Right forelimb (tissue), 1 donor: ENCODE data around the gene UBE2U.
A peak's percentile ranks its signal among the peaks of the same experiment; 100 is the strongest.
"Not testable (repeated sequence)": the region's sequence is repeated elsewhere in the genome, so short reads cannot be mapped to it uniquely, and the experiment has no call there.

Experiments used
- DNase-seq: peaks from one replicate; pipeline ENCODE4 v3.0.0-alpha.2; 2018

Gene UBE2U

DNA sequence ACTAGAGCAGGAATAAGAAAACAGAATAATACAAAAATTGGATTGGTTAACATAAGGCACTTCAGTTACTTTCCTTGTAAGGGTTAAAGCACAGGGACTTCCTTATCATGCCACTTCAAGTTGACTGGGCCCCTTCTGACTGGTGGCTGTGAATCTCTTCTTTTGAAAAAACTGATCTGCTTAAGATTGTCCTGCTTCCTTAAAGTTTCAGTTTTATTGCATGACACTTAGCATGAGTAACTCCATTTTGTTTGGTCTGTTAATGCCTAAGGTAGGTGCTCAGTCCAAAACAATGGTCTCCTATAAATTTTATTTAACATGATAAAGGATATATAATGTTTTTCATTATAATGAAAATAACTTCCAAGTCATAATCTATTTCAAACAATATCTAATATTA lies 37.6 kb downstream of the UBE2U start:
- DNase-seq, result no peak

DNA sequence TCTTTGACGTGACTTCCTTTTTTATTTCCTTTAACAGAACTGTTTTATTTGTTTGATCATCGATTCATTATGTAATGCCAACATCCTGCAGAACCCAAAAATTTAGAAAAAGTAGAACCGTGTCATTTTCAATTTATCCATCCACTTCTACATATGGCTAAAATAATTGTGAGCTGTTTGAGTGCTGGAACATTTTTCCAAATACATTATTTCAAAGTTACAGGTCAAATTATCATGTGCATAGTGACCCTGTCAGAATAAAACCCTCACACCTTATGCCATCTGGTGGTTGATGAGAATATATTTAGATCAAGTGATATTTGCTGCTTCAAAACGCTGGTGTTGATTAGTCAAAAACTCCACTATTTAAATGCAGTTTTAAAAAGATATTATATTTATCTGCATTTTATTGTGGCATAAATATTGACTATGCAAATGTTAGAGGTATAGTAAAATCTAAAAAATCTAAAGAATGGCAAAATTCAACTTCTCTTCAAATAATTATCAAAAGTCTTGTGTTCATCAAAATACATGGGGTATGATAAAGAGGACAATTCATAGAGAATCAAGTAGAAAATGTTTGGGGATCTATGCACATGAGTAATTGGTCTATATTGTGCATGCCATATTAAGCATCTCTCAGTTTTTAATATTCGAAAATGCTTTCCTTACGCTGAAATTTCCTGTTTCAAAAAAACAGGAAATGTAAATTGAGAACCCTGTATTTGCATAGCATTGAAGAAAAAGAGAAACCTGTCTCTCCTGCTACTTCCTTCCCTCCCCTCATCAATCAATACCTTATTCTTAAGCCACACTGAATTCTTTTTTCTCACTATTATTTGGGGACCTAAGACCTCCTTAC lies 39.7 kb downstream of the UBE2U start:
- DNase-seq, result no peak

DNA sequence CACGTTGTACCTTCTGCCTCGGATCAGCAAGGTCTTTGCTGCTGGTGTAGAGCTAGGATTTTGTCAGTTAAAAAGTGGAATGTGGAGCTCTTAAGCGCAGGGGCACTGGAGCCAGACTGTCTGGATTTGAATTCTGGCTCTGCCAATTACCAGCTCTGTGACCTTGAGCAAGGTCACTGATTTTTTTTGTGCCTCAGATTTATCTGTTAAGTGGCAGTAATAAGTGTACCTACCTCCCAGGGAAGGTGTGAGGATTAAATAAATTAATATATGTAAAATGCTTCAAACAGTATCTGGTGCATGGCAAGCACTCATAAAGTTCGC lies 40.3 kb downstream of the UBE2U start:
- no peak for DNase-seq

DNA sequence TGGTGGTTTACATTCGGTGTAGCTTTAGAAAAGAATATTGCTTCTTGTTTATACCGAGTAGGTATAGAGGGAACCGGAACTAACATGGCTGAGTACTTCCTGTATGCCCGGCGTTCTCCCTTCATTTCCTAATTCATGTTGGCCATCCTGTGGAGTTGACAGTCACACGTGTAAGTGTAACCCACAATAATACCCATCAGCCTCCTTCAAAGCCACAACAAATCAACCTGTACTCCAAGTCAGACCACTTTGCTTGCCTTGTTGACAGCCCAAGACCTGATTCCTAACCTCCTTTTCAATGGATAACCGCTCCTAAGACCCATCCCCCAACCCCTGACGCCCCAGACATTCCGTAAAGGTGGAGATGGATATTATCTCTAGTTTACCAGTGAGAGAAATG lies 42.1 kb downstream of the UBE2U start:
- no peak for DNase-seq

DNA sequence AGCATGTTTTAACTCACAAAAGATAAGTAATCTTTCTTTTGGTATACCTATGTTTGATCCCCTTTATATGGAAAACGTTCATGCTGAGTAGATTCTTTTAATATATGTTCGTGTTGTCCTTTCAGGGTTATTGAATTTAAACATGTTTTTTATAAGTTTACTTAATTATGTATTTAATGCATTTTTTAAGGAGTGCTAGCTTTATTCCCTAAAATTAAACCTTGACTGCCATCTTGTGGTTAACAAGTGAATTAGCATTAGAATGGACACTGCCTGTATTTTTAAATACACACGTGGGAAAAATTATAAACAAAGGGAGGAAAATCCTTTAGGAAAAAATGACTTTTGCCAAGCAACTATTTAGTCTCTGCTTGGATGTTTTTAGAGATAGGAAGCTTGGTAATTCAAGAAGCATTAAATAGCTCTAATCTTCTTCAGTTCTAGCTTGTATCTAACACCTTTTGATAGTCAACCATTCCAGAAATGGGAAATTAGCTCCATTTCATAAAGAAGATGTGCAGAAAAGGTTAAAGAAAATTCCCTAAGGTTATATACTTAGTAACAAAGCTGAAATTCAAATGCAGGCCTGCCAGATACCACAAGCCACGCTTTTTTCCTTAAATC lies 43.0 kb downstream of the UBE2U start:
- DNase-seq, result no peak

DNA sequence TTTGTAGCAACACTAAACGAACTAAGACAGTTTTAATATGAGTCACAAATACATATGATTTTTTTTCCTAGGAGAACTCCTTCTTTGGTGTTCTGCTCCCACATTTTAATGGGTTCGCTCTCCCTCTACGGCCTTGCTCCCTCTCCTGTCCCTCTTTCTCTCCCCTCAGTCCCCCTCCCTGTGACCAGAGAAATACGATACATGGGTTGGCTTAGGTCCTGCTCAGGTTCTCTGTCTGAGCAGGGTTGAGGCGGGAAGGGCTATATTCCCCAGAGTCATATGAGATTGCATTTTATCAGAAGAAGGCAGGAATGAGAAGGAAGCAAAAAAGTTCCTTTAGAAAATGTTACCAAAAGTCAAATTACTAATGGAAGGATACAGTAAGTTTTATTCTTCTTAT lies 44.6 kb downstream of the UBE2U start:
- DNase-seq, result no peak

DNA sequence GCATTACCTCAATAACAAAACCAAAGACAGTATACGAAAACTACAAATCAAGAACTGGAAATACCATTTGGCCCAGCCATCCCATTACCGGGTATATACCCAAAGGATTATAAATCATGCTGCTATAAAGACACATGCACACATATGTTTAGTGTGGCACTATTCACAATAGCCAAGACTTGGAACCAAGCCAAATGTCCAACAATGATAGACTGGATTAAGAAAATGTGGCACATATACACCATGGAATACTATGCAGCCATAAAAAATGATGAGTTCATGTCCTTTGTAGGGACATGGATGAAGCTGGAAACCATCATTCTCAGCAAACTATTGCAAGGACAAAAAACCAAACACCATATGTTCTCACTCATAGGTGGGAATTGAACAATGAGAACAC lies 47.0 kb downstream of the UBE2U start:
- DNase-seq, result not testable (repeated sequence)

DNA sequence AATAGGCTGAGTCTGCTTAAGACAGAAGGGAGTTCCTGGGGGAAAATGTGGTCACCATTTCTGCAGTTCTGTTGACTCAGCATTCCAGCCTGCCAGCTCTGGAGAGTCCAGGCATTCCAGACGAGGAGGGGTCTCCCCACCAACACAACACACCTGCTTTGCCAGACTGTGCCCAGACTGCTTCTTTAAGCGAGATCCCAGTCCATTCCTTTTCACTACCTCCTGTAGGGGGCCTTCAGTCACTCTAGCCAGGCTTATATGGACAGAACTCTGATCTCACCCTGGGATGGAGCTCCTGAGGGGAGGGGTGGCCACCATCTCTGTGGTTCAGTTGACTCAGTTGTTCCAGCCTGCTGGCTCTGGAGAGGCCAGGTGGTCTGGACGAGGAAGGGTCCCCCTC lies 48.5 kb downstream of the UBE2U start:
- DNase-seq, result no peak

DNA sequence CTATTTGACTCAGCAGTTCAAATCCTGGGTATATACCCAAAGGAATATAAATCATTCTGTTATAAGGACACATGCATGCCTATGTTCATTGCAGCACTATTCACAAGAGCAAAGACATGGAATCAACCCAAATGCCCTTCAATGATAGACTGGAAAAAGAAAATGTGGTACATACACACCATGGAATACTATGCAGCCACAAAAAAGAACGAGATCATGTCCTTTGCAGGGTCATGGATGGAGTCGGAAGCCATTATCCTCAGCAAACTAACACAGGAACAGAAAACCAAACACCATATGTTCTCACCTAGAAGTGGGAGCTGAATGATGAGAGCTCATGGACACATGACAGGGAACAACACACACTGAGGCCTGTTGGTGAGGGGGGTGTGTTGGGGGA lies 53.8 kb downstream of the UBE2U start:
- not testable (repeated sequence) for DNase-seq

DNA sequence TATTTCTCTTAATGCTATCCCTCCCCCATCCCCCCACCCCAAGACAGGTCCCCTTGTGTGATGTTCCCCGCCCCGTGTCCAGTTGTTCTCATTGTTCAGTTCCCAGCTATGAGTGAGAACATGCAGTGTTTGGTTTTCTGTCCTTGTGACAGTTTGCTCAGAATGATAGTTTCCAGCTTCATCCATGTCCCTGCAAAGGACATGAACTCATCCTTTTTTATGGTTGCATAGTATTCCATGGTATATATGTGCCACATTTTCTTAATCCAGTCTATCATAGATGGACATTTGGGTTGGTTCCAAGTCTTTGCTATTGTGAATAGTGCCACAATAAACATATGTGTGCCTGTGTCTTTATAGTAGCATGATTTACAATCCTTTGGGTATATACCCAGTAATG lies 55.0 kb downstream of the UBE2U start:
- DNase-seq, result not testable (repeated sequence)

DNA sequence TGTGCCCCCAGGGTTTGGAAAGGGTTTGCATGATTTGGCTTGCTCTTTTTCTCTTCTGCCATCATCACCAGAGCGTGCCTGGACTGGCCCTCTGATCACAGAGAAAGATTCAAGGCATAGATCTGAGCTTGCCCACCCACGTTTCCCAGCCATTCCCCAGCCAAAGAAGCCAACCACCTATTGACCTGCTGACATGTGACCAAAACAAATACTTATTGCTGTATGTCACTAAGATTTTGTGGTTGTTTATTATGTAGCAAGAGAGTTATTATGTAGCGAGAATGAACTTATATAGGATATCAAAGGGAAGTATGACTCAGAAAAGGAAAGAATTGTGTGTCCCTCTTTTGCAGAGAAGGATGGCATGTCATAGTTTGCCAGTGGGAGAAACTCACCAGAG lies 59.9 kb downstream of the UBE2U start:
- no peak for DNase-seq

DNA sequence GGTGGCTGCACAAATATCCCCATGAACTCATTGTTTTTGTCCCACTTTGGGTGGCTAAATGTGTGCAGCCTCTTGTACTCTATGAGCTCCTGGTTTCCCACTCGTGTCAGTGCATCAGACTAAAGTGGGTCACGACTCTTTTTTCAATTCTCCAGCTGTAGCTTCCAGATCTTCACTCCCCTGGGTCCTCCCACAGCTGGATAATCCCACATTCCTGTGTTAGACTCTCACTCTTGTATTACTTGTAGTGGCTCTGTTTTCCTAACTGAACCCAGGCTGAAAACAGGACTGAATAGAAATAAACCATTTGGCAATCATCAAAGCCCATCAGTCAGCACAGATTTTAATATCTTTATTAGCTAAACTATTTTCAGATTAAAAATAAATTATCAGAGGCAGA lies 60.4 kb downstream of the UBE2U start:
- no peak for DNase-seq

DNA sequence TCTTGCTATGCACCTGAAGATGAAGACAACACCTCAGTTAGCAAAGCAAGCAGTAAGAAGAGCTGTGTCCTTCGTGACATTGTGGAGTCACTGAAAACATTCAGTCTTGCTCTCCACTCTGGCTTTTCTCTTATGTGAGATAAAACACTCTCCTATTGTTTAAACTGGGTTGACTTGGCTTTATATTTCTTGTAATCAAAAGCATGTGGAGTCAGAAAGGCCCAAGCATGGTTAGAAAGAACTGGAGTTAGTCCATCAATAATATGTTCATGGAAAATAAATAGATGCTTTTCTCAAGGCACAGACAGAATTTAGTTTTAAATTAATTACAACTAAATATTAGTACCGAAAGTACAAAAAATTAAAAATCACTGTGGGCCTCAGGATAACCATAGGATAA lies 61.7 kb downstream of the UBE2U start:
- no peak for DNase-seq

DNA sequence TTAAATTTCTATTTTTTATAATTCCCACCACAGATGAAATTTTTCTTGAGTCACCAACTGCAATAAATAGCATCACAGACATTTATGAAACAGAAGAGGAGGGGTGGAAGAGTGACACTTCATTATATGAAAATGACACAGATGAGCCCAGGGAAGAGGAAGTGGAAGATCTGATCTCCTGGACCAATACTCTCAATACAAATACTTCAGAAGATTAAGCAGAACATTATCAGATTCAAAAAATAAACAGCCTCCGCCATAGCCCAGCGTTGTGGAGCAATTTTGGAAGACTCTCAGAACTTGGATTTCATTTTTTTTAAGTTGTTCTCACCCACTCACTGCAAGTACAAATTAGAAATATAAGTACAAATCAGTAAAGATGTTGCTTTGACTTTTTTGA lies 63.6 kb downstream of the UBE2U start:
- no peak for DNase-seq

DNA sequence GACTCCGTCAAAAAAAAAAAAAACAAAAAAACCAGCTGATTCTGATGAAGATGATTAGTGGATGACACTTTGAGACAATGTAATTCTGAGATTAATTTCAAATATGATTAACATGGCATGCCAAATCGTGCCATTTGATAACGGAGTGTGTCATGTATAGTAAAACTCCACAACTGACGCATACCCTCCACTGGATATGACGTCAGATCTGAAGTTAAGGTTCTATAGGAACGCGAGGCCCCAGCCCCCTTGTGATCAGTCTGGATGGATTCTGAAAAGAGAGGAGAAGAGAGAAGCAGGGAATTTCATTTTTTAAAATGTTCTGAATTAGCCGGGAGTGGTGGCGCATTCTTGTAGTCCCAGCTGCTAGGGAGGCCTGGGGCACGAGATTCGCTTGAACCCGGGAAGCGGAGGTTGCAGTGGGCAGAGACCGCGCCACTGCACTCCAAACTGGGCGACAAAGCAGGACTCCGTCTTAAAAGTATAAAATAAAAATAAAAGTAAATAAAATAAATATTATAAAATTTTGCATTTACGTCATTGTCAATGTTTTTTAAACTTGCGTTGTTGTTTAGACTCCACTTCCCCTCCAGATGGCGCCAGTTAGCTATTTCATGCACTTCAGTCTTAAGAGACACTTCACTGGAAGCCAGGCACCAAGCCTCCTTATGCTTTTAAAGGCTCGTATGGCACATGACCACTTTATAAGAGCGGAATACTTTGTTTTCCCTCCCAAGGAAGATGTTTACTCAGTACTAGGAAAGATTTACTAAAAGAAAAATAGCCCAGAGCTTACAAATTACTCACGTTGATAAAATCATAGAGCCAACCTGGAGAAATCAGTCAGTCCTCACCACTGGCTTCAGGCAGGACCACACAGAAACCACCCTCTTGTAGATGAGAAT lies 65.5 kb downstream of the UBE2U start:
- DNase-seq, result peak; percentile 78

DNA sequence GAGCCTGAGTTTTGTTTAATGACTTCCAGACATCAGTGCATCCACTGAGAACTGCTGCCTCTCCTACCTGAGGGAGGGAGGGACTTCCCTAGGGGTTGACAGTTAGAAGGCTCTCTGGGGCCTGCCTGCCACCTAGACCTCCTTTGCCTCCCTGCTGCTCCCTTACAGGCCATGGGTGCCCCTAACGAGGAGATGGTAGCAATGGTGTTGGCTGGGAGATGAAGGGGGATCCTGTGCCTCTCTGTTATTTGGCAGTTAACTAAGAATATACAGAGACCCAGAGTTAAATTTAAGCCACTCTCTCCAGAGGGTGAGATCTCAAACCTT lies 66.1 kb downstream of the UBE2U start:
- DNase-seq, result no peak

DNA sequence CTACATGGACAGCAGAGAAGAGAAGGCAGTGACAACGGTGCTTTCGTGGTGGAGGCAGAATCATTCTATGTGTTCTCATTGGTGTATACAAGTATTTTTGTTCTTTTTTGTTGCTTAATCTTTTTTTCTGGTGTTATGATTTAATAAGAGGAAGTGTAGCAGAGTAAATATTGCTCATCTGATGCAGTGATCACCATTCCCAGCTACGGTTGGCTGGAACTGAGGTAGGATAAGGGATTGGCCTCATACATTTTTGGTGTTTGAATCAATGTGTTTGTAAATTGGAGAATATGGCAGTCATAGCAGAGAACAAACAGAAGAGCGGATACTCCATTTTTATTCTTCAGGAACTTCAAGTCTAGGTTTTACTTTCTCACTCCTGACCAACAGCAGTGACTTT lies 76.6 kb downstream of the UBE2U start:
- DNase-seq, result no peak

DNA sequence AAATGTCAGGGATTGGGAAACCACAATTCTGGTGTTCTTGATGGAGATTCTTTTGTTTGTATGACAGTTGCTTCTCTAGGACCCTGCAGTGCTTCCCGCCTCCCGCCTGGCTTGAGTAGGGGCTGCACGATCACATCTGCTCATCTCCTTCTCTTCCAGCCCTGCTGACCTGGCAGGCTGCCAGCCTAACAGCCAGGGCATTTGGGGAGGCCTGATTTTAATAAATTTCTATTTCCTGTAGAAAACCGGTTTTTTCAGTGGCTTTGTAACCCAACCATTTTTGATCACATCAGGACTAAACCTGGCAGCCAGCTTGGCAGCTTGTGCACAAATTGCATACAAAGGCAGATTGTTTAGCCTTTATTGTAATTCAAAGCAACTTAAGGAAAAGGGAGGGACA lies 78.9 kb downstream of the UBE2U start:
- DNase-seq, result peak; percentile 64

DNA sequence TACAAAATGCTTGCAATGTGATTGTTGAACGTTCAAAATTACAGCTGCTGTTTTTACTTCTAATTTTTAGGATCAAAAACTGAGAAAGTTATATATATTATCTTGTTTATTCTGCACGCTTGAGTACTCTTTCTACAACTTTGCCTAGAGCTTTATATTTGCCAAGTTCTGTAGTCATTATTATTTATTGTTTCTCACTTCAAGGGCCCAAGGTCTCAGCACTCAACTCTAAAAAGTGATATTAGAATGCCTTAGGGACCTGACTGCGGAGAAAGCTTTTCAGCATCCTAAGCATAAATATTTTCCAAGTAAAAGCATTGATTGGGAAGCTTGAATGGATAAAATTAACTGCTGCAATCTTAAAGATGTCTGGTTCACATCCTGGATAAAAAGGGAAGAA lies 83.6 kb downstream of the UBE2U start:
- no peak for DNase-seq

DNA sequence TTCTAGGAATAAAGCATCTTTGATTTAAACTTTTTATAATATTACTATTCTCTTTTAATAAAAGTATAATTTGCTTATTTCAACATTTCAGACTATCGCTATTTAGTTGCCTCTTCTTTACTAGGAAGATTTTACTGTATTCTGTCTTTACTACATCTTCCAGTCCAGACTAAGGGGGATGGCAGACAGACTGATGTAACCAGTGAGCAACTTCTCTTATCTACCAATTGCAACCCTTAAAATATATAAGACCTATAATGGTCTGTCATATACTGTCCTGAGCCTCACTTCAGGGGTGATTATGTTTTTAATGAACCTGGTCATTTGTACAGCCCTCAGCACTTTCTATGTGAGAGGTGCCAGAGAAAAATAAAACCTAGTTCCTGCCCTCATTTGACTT lies 87.0 kb downstream of the UBE2U start:
- DNase-seq, result no peak

DNA sequence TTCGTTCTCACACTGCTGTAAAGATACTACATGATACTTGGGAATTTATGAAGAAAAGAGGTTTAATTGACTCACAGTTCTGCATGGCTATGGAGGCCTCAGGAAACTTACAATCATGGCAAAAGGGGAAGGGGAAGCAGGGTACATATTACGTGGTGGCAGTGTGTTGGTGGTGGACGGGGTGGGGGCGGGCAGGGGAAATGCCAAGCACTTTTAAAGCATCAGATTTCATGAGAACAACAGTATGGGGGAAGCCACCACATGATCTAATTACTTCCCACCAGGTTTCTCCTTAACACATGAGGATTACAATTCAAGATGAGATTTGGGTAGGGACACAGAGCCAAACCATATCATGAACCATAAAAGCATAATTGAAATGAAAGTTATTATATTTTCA lies 88.5 kb downstream of the UBE2U start:
- no peak for DNase-seq

DNA sequence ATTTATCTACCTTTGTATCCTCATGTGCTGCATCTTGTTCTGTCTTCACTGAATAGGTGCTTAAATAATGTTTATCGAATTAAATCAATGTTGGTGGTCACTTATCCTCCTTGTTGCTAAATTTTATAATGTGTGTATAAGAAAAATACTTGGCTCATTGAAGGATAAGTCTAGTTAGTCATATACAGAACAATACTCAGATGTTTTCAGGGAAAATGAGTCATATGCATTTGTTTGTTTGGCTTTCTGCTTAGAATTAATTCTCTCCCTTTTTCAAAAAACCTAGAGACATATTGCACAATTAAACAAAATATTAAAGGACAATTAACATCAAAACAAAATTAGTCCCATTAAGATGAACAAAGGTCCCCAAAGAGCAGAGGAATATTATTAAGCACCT lies 89.0 kb downstream of the UBE2U start:
- no peak for DNase-seq

DNA sequence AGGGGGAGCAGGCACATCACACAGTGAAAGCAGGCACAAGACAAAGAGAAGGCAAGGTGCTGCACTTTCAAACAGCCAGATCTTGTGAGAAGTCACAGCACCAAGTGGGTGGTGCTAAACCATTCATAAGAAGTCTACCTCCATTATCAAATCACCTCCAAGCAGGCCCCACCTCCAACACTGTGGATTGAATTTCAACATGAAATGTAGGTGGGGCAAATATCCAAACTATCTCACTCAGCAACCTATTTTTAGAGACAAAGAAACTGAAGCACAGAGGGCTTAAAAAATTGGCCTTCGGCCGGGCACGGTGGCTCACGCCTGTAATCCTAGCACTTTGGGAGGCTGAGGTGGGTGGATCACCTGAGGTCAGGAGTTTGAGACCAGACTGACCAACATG lies 90.4 kb downstream of the UBE2U start:
- no peak for DNase-seq

DNA sequence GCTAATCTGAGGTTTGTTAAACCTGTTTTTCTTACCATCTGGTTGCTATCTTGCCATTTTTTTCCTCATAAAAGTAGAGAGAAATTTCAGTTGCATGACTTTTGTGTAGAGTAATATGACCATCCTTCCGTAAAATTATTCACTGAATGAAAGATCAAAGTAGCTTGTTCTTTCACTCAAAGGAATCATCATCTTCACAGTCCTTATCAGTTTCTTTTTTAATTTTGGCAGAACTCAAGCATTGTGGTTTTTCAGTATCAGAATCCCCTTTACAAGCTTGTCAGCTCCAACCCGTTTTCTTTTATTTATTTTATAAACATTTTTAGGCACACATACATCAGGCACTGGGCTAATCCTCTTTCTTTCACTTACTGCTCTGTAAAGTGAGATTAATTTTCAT lies 91.7 kb downstream of the UBE2U start:
- DNase-seq, result no peak
